ENCODE results near the gene CD2AP.
A peak's percentile ranks its signal among the peaks of the same experiment; 100 is the strongest.

The CD2AP gene

GRCh38 chr6:47471911-47472310, 5.7 kb upstream of the CD2AP start:
- H3K4me3 ChIP-seq (IDR thresholded peaks at IDR 0.05; ENCODE audit: insufficient read depth, low read depth, low read length), result no peak overlapping the region
- no peaks in the 10 kb centered on the region for H3K79me2 ChIP-seq (ENCODE audit: insufficient read depth, low read depth)
- no peak overlapping the region for H3K9ac ChIP-seq
- no peaks in the 10 kb centered on the region for H4K20me1 ChIP-seq (ENCODE audit: insufficient read depth)
- no peak overlapping the region for H3K27ac ChIP-seq
- no peak for TF ChIP-seq CTCF (conservative IDR thresholded peaks at IDR 0.05; ENCODE audit: low read depth, low read length)
- H3K27me3 ChIP-seq (ENCODE audit: insufficient read depth, low read depth), result no peaks in the 10 kb centered on the region
- H3K36me3 ChIP-seq (ENCODE audit: insufficient read depth), result no peaks in the 10 kb centered on the region
- H3K4me2 ChIP-seq, result no peak overlapping the region
- no peak overlapping the region for H2AFZ ChIP-seq (ENCODE audit: low read depth)
- peaks cover 9% of the 10 kb centered on the region for H3K4me1 ChIP-seq (ENCODE audit: low read depth, poor library complexity, severe bottlenecking)

- H4K20me1 ChIP-seq (ENCODE audit: insufficient read depth), result no peaks in the 10 kb centered on the region
- no peaks in the 10 kb centered on the region for H3K27me3 ChIP-seq (ENCODE audit: insufficient read depth, low read depth)
- no peak overlapping the region for H3K9ac ChIP-seq
- no peak overlapping the region for H3K27ac ChIP-seq
- H3K4me2 ChIP-seq, result no peak overlapping the region
- peaks cover 7% of the 10 kb centered on the region for H3K79me2 ChIP-seq (ENCODE audit: insufficient read depth, low read depth)
- no peak overlapping the region for H2AFZ ChIP-seq (ENCODE audit: low read depth)
- H3K4me3 ChIP-seq (IDR thresholded peaks at IDR 0.05; ENCODE audit: insufficient read depth, low read depth, low read length), result no peak overlapping the region
- H3K36me3 ChIP-seq (ENCODE audit: insufficient read depth), result no peaks in the 10 kb centered on the region
- no peak for TF ChIP-seq CTCF (conservative IDR thresholded peaks at IDR 0.05; ENCODE audit: low read depth, low read length)
- H3K4me1 ChIP-seq (ENCODE audit: low read depth, poor library complexity, severe bottlenecking), result peaks cover 12% of the 10 kb centered on the region
These were observed 3.7 kb upstream of the CD2AP start for GRCh38 chr6:47473791-47474346.

GRCh38 chr6:47475319-47475816, 2.2 kb upstream of the CD2AP start:
- peaks cover 19% of the 10 kb centered on the region for H3K4me1 ChIP-seq (ENCODE audit: low read depth, poor library complexity, severe bottlenecking)
- no peak overlapping the region for H3K9ac ChIP-seq
- H3K27ac ChIP-seq, result no peak overlapping the region
- no peak for TF ChIP-seq CTCF (conservative IDR thresholded peaks at IDR 0.05; ENCODE audit: low read depth, low read length)
- H3K27me3 ChIP-seq (ENCODE audit: insufficient read depth, low read depth), result no peaks in the 10 kb centered on the region
- H3K4me3 ChIP-seq (IDR thresholded peaks at IDR 0.05; ENCODE audit: insufficient read depth, low read depth, low read length), result no peak overlapping the region
- no peak overlapping the region for H2AFZ ChIP-seq (ENCODE audit: low read depth)
- peaks cover 22% of the 10 kb centered on the region for H3K79me2 ChIP-seq (ENCODE audit: insufficient read depth, low read depth)
- H3K4me2 ChIP-seq, result no peak overlapping the region
- H3K36me3 ChIP-seq (ENCODE audit: insufficient read depth), result no peaks in the 10 kb centered on the region
- no peaks in the 10 kb centered on the region; the same call in 1 of the 2 replicates for H4K20me1 ChIP-seq (ENCODE audit: insufficient read depth)

- H3K27me3 ChIP-seq (ENCODE audit: insufficient read depth, low read depth), result no peaks in the 10 kb centered on the region
- H3K27ac ChIP-seq, result peak overlapping the region; percentile 98
- no peaks in the 10 kb centered on the region for H3K36me3 ChIP-seq (ENCODE audit: insufficient read depth)
- peak overlapping the region; percentile 96 for H2AFZ ChIP-seq (ENCODE audit: low read depth)
- H3K79me2 ChIP-seq (ENCODE audit: insufficient read depth, low read depth), result peaks cover 38% of the 10 kb centered on the region
- peaks cover 2% of the 10 kb centered on the region; the same call in 1 of the 2 replicates for H4K20me1 ChIP-seq (ENCODE audit: insufficient read depth)
- H3K4me1 ChIP-seq (ENCODE audit: low read depth, poor library complexity, severe bottlenecking), result peaks cover 35% of the 10 kb centered on the region
- peak overlapping the region; percentile 94 for H3K9ac ChIP-seq
- TF ChIP-seq CTCF (conservative IDR thresholded peaks at IDR 0.05; ENCODE audit: low read depth, low read length), result no peak
- peak overlapping the region; percentile 88 for H3K4me2 ChIP-seq
- no peak overlapping the region for H3K4me3 ChIP-seq (IDR thresholded peaks at IDR 0.05; ENCODE audit: insufficient read depth, low read depth, low read length)
These were observed 650 bp upstream of the CD2AP start for GRCh38 chr6:47476781-47477496.
